Caco-2 (cell line): ENCODE results near the gene SLC4A5. TPM values are rescaled to one million over a fixed set of nuclear protein-coding genes. Genes with fewer than 3 reads are reported as not detected.

Experiments
- BruUV-seq: library from RNA; stranded (reverse); fragments of 400-500 nt; replicated peaks from 2 replicates; lab custom pipeline; 2021; lab: Mats Ljungman, UMichigan
- CTCF ChIA-PET: fragments of 300-600 bp; sonication (Branson Sonifier 250); formaldehyde crosslinking; loops from one replicate; lab custom pipeline; 2022; ENCODE audit warnings: antibody characterized with exemption; lab: Charles Lee
- POLR2A ChIA-PET: fragments of 300-600 bp; sonication (Branson Sonifier 250); formaldehyde crosslinking; loops from one replicate; lab custom pipeline; 2022; ENCODE audit warnings: antibody characterized with exemption; lab: Charles Lee
- DNase-seq, 2 experiments: peaks; one replicate each; pipeline versions ENCODE4 v3.0.0 to v3.0.0-alpha.2; 2020 to 2022
- H3K27me3 ChIP-seq: replicated peaks from 2 replicates; pipeline ENCODE4 v1.6.0; 2011; ENCODE audit warnings: low read length; ENCODE audit not compliant: control insufficient read depth, insufficient read depth
- H3K36me3 ChIP-seq: 2 replicates; pipeline ENCODE4 v1.5.1; 2011; ENCODE audit warnings: low read length; ENCODE audit not compliant: control insufficient read depth, insufficient read depth
- H3K4me1 ChIP-seq: fragments of 250-450 bp; sonication (Bioruptor Pico); 2 replicates; pipeline ENCODE4 v1.5.1; 2020; ENCODE audit warnings: mild to moderate bottlenecking
- H3K4me3 ChIP-seq: 2 replicates; pipeline ENCODE4 v1.5.1; 2011; ENCODE audit warnings: low read depth, mild to moderate bottlenecking, control low read depth, low read length
- H3K9me3 ChIP-seq: fragments of 250-450 bp; sonication (Bioruptor Pico); 2 replicates; pipeline ENCODE4 v1.5.1; 2020; ENCODE audit warnings: mild to moderate bottlenecking, moderate library complexity
- H3K27ac Mint-ChIP-seq: one replicate; pipeline ENCODE4 v1.8.0; 2022; ENCODE audit warnings: mixed read lengths; ENCODE audit not compliant: unreplicated experiment
- H3K27me3 Mint-ChIP-seq: one replicate; pipeline ENCODE4 v1.8.0; 2022; ENCODE audit warnings: mixed read lengths; ENCODE audit not compliant: insufficient read depth, unreplicated experiment
- H3K36me3 Mint-ChIP-seq: one replicate; pipeline ENCODE4 v1.8.0; 2022; ENCODE audit warnings: mild to moderate bottlenecking, mixed read lengths; ENCODE audit not compliant: insufficient read depth, unreplicated experiment
- H3K4me1 Mint-ChIP-seq: one replicate; pipeline ENCODE4 v1.8.0; 2022; ENCODE audit warnings: low read depth, mixed read lengths; ENCODE audit not compliant: unreplicated experiment
- H3K4me3 Mint-ChIP-seq: one replicate; pipeline ENCODE4 v1.8.0; 2022; ENCODE audit warnings: mild to moderate bottlenecking, moderate library complexity, mixed read lengths; ENCODE audit not compliant: unreplicated experiment
- H3K9me3 Mint-ChIP-seq: one replicate; pipeline ENCODE4 v1.8.0; 2022; ENCODE audit warnings: mixed read lengths; ENCODE audit not compliant: unreplicated experiment
- CTCF ChIP-seq, 2 experiments: fragments of 200-600 bp in 1 of 2; IDR thresholded peaks; 1 replicate in 1 of 2; 2 replicates in 1 of 2; pipeline versions ENCODE4 v1.5.1 to v1.8.0; 2011 to 2022; ENCODE audit warnings: antibody characterized with exemption in 1 of 2, control low read depth in 1 of 2, inconsistent platforms in 1 of 2, low read depth in 1 of 2, low read length in 1 of 2, mild to moderate bottlenecking in 1 of 2, moderate library complexity in 1 of 2; ENCODE audit not compliant: insufficient read depth in 1 of 2, severe bottlenecking in 1 of 2, unreplicated experiment in 1 of 2
- intact Hi-C: fragments of 100-400 bp; cut with micrococcal nuclease; formaldehyde crosslinking; loops from one replicate; pipeline ENCODE4 v1.10.0; 2022; ENCODE audit not compliant: unreplicated experiment
- total RNA-seq: library from RNA; stranded (reverse); gene quantifications from 2 replicates; pipeline ENCODE4 v1.2.3, GENCODE V29; 2022

SLC4A5 gene
- total RNA-seq, 1 experiment from 2014 or later: 2.2 TPM

GRCh38 chr2:74297391-74297790 is 45.8 kb downstream of the SLC4A5 start:
- H3K27me3 Mint-ChIP-seq: no peaks in the 10 kb centered on the region
- no peak for DNase-seq
- TF ChIP-seq CTCF (IDR thresholded peaks at IDR 0.05; ENCODE audit: insufficient read depth in 1 of 2, low read depth in 1 of 2, low read length in 1 of 2, severe bottlenecking in 1 of 2, unreplicated experiment in 1 of 2): no peak
- peaks cover 16% of the 10 kb centered on the region for H3K4me1 Mint-ChIP-seq
- Histone ChIP-seq H3K36me3 (no peaks in the 10 kb centered on the region), H3K4me3 (no peak overlapping the region), H3K27me3 (no peaks in the 10 kb centered on the region), H3K9me3 (peaks cover 7% of the 10 kb centered on the region), H3K4me1 (peaks cover 14% of the 10 kb centered on the region)
- no peak overlapping the region for H3K27ac Mint-ChIP-seq
- intact Hi-C loops: no loop called here
- no TSS peak for BruUV-seq
- H3K36me3 Mint-ChIP-seq: no peaks in the 10 kb centered on the region
- ChIA-PET CTCF (no interaction called here), POLR2A (no interaction called here)
- H3K4me3 Mint-ChIP-seq: no peak overlapping the region
- peaks cover 9% of the 10 kb centered on the region for H3K9me3 Mint-ChIP-seq

GRCh38 chr2:74293191-74293991 is 49.8 kb downstream of the SLC4A5 start:
- Histone ChIP-seq H3K9me3 (no peaks in the 10 kb centered on the region), H3K36me3 (no peaks in the 10 kb centered on the region), H3K4me1 (peaks cover 16% of the 10 kb centered on the region), H3K27me3 (no peaks in the 10 kb centered on the region), H3K4me3 (no peak overlapping the region)
- no peaks in the 10 kb centered on the region for H3K9me3 Mint-ChIP-seq
- ChIA-PET CTCF (interaction anchor here (0.6 to 1.1 kb wide), 3 partner anchors 98 to 294 kb away, joined by 3 to 4 read pairs (median 3); no protein-coding TSS in a partner anchor), POLR2A (no interaction called here)
- DNase-seq: no peak
- intact Hi-C loops: no loop called here
- H3K36me3 Mint-ChIP-seq: no peaks in the 10 kb centered on the region
- H3K27me3 Mint-ChIP-seq: no peaks in the 10 kb centered on the region
- no TSS peak for BruUV-seq
- no peak overlapping the region for H3K4me3 Mint-ChIP-seq
- peak overlapping the region; percentile 51 for H3K27ac Mint-ChIP-seq
- peaks cover 19% of the 10 kb centered on the region for H3K4me1 Mint-ChIP-seq
- TF ChIP-seq CTCF (IDR thresholded peaks at IDR 0.05; ENCODE audit: insufficient read depth in 1 of 2, low read depth in 1 of 2, low read length in 1 of 2, severe bottlenecking in 1 of 2, unreplicated experiment in 1 of 2): no peak

GRCh38 chr2:74292751-74293150 is 50.5 kb downstream of the SLC4A5 start:
- intact Hi-C loops: no loop called here
- Histone ChIP-seq H3K9me3 (no peaks in the 10 kb centered on the region), H3K4me1 (peaks cover 16% of the 10 kb centered on the region), H3K4me3 (no peak overlapping the region), H3K36me3 (no peaks in the 10 kb centered on the region), H3K27me3 (no peaks in the 10 kb centered on the region)
- Mint-ChIP-seq H3K27ac (peak overlapping the region; percentile 51), H3K9me3 (no peaks in the 10 kb centered on the region), H3K4me3 (no peak overlapping the region), H3K36me3 (no peaks in the 10 kb centered on the region), H3K27me3 (no peaks in the 10 kb centered on the region), H3K4me1 (peaks cover 19% of the 10 kb centered on the region)
- ChIA-PET CTCF (interaction anchor here (0.6 to 1.1 kb wide), 4 partner anchors 42 to 294 kb away, joined by 3 to 6 read pairs (median 4); no protein-coding TSS in a partner anchor), POLR2A (no interaction called here)
- no TSS peak for BruUV-seq
- no peak for TF ChIP-seq CTCF (IDR thresholded peaks at IDR 0.05; ENCODE audit: insufficient read depth in 1 of 2, low read depth in 1 of 2, low read length in 1 of 2, severe bottlenecking in 1 of 2, unreplicated experiment in 1 of 2)
- DNase-seq: peak; percentile 45 to 64
